A549 treated with dexamethasone at 1 μM for 4 hours (cell line): Measurements from ENCODE around the gene YWHAE. TPM values are rescaled to one million over a fixed set of nuclear protein-coding genes. Genes with fewer than 3 reads are reported as not detected.

ENCODE experiments used
- total RNA-seq: library from RNA; stranded (reverse); fragments of 200-300 nt; extraction: Qiagen RNA extraction; gene quantifications from 5 replicates; pipeline ENCODE4 v1.2.3, GENCODE V29; 2022

YWHAE gene
- total RNA-seq, result 632 to 1,159 TPM (median 671 TPM) in 5 replicates

GRCh38 chr17:1399679-1400512 lies at the start of gene YWHAE:
Gene YWHAE, minus strand, starts transcription at chr17:1400222. Its CDS starts 112 bp downstream, at chr17:1400110.

Other genes starting within 250 kb of the YWHAE start
- 113 to 149 TPM (median 145 TPM) in 5 replicates for gene ABR, start 220.2 kb downstream of the YWHAE start, total RNA-seq
- not detected in 5 replicates for gene BHLHA9, start 129.8 kb downstream of the YWHAE start, total RNA-seq
- not detected in 5 replicates for gene TRARG1, start 120.6 kb downstream of the YWHAE start, total RNA-seq
- gene CRK, start 56.0 kb upstream of the YWHAE start, total RNA-seq, result 88.1 to 108 TPM (median 99.7 TPM) in 5 replicates
- 96.3 to 150 TPM (median 146 TPM) in 5 replicates for gene MYO1C, start 92.5 kb upstream of the YWHAE start, total RNA-seq
- 24.1 to 28.0 TPM (median 26.6 TPM) in 5 replicates for gene INPP5K, start 116.4 kb upstream of the YWHAE start, total RNA-seq
- 68.4 to 80.3 TPM (median 74.6 TPM) in 5 replicates for gene PITPNA, start 162.6 kb upstream of the YWHAE start, total RNA-seq
- gene SLC43A2, start 228.6 kb upstream of the YWHAE start, total RNA-seq, result 4.1 to 6.5 TPM (median 5.4 TPM) in 5 replicates
- gene SCARF1, start 245.5 kb upstream of the YWHAE start, total RNA-seq, result 0.14 to 0.29 TPM (median 0.21 TPM) in 5 replicates
- gene RILP, start 249.6 kb upstream of the YWHAE start, total RNA-seq, result 12.3 to 16.3 TPM (median 15.4 TPM) in 5 replicates